ENCODE results near the gene MALT1. TPM values are rescaled to one million over a fixed set of nuclear protein-coding genes. Genes with fewer than 3 reads are reported as not detected.

MALT1 gene
- total RNA-seq, 3 donors from 2014 or later (not counting 1 experiment from before 2014, with no cell fraction given), result 49.8 to 55.8 (median 54.5) TPM

DNA sequence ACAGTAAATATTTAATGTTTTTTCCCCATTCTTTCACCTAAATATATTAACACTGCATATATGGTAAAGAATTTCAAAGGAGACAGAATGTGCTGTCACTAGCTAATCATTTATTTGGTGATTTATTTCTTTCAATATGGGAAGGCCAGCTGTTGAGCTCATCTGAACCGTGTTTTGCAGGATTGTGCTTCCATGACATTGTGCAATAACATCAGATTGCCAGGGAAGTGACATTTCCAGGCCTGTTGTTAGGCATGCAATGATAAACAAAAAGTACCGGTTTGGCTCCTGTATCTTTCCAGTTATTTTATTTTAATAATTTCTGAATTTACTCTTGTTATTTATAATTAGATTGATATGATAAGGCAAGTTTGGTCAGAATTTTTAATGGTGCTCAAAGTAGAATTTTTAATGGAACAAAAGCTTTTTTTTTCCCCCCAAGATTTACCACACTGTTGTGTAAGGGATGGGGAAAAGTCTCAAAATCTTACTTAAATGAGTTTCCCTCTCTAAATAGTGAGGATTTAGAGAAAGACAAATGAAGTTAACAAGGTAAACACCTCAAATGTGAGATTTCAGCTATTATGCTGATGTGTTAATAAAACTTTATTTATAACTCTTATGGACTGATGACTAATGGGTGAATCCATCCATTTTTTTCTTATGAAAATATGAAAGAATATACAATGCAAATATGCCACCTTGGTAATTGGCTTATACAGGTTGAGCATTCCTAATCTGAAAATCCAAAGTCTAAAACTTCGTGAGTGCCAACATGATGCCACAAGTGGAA is 52.7 kb downstream of the MALT1 start:
- 100% methylated on average over 2 of the region's 3 CpGs for WGBS (ENCODE audit: insufficient coverage)
- H3K4me3 Mint-ChIP-seq, result no peak overlapping the region
- no peaks in the 10 kb centered on the region for H3K9me3 Mint-ChIP-seq
- DNase-seq (no peak), ATAC-seq (no peak)
- no peaks in the 10 kb centered on the region for H3K9me3 ChIP-seq (ENCODE audit: control insufficient read depth, insufficient read depth, low read length)
- H3K27me3 Mint-ChIP-seq (ENCODE audit: low read depth in 2 of 2), result no peaks in the 10 kb centered on the region
- H3K4me1 Mint-ChIP-seq, result peaks cover 11 to 13% of the 10 kb centered on the region in 2 donors
- peaks cover 22% of the 10 kb centered on the region for H3K36me3 ChIP-seq (ENCODE audit: control insufficient read depth, insufficient read depth, low read length)
- no peak overlapping the region for H3K4me3 ChIP-seq (ENCODE audit: low read length)
- intact Hi-C loops (cut with micrococcal nuclease), result no loop called here
- H3K27me3 ChIP-seq (ENCODE audit: control insufficient read depth, insufficient read depth, low read length), result no peaks in the 10 kb centered on the region
- no peaks in the 10 kb centered on the region for H3K36me3 Mint-ChIP-seq
- TF ChIP-seq, protein P1, sequence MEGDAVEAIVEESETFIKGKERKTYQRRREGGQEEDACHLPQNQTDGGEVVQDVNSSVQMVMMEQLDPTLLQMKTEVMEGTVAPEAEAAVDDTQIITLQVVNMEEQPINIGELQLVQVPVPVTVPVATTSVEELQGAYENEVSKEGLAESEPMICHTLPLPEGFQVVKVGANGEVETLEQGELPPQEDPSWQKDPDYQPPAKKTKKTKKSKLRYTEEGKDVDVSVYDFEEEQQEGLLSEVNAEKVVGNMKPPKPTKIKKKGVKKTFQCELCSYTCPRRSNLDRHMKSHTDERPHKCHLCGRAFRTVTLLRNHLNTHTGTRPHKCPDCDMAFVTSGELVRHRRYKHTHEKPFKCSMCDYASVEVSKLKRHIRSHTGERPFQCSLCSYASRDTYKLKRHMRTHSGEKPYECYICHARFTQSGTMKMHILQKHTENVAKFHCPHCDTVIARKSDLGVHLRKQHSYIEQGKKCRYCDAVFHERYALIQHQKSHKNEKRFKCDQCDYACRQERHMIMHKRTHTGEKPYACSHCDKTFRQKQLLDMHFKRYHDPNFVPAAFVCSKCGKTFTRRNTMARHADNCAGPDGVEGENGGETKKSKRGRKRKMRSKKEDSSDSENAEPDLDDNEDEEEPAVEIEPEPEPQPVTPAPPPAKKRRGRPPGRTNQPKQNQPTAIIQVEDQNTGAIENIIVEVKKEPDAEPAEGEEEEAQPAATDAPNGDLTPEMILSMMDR (IDR thresholded peaks at IDR 0.05), result no peak
- no peak overlapping the region for H3K27ac ChIP-seq (ENCODE audit: low read length)
- peaks cover 3% of the 10 kb centered on the region for H3K4me1 ChIP-seq (ENCODE audit: control insufficient read depth, insufficient read depth, low read length)
- H3K27ac Mint-ChIP-seq, result no peak overlapping the region

DNA sequence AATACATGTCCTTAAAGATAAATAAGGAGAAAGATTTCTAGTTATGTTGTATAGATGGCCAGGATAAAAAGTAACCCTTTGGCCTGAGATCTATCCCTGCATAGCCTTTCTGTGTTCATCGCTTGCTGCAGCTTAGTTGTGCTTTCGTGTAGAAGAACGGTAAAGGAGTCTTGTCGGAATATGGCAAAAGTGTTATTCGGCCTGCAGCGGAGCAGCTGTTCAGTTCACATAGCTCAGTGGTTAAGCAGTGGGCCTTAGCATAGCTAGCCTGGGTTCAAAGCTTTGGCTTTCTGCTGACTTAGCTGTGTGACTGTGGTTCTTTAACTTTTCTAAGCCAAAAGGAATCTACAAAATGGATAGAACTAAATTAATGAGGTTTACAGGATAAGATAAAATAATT is 55.4 kb downstream of the MALT1 start:
- H3K4me1 Mint-ChIP-seq, result peaks cover 8 to 13% of the 10 kb centered on the region in 2 donors
- no peaks in the 10 kb centered on the region for H3K36me3 Mint-ChIP-seq
- H3K27ac ChIP-seq (ENCODE audit: low read length), result no peak overlapping the region
- DNase-seq (no peak), ATAC-seq (no peak)
- H3K9me3 Mint-ChIP-seq, result no peaks in the 10 kb centered on the region
- TF ChIP-seq, protein P1 (IDR thresholded peaks at IDR 0.05), result no peak
- intact Hi-C loops (cut with micrococcal nuclease), result no loop called here
- H3K27ac Mint-ChIP-seq, result no peak overlapping the region
- H3K4me3 ChIP-seq (ENCODE audit: low read length), result no peak overlapping the region
- H3K4me1 ChIP-seq (ENCODE audit: control insufficient read depth, insufficient read depth, low read length), result peaks cover 2% of the 10 kb centered on the region
- no peaks in the 10 kb centered on the region for H3K9me3 ChIP-seq (ENCODE audit: control insufficient read depth, insufficient read depth, low read length)
- no peaks in the 10 kb centered on the region for H3K27me3 Mint-ChIP-seq (ENCODE audit: low read depth in 2 of 2)
- H3K27me3 ChIP-seq (ENCODE audit: control insufficient read depth, insufficient read depth, low read length), result no peaks in the 10 kb centered on the region
- no peak overlapping the region for H3K4me3 Mint-ChIP-seq
- H3K36me3 ChIP-seq (ENCODE audit: control insufficient read depth, insufficient read depth, low read length), result peaks cover 27% of the 10 kb centered on the region
- 98% methylated on average over 6 of the region's 6 CpGs for WGBS (ENCODE audit: insufficient coverage)

DNA sequence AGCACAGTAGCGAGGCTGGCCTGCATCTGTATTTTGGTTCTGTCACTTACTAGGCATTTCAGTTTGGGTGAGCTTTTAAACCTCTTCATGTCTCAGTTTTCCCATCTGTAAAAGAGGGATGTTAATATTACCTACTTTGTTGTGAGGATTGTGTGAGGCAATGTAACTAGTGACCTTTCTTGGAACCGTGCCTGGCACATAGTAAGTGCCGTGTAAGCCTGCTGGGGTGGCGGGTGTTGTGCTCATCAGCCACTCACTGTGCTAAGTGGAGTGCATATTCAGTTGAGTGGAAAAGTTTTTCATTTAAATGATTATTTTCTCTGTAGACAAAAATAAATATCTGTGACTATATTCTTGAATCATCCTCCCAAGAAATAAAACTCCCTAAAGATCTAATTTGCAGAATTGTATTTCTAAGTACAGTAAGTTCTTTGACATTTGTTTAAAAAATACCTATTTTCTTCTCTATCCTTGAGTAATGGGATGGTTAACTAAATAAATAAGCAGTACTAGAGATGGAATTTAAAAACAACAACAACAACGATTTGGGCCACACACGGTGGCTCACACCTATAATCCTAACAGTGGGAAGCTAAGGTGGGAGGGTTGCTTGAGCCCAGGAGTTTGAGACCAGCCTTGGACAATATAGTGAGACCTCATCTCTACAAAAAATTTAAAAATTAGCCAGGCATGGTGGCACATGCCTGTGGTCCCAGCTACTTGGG is 56.7 kb downstream of the MALT1 start:
- Histone ChIP-seq H3K36me3 (ENCODE audit: control insufficient read depth, insufficient read depth, low read length) (peaks cover 28% of the 10 kb centered on the region), H3K9me3 (ENCODE audit: control insufficient read depth, insufficient read depth, low read length) (no peaks in the 10 kb centered on the region), H3K27ac (ENCODE audit: low read length) (no peak overlapping the region), H3K4me1 (ENCODE audit: control insufficient read depth, insufficient read depth, low read length) (no peaks in the 10 kb centered on the region), H3K4me3 (ENCODE audit: low read length) (no peak overlapping the region), H3K27me3 (ENCODE audit: control insufficient read depth, insufficient read depth, low read length) (no peaks in the 10 kb centered on the region)
- 95% methylated on average over 6 of the region's 6 CpGs for WGBS (ENCODE audit: insufficient coverage)
- Mint-ChIP-seq H3K4me3 (no peak overlapping the region), H3K36me3 (no peaks in the 10 kb centered on the region), H3K27ac (no peak overlapping the region), H3K4me1 (peaks cover 0 to 5% of the 10 kb centered on the region in 2 donors), H3K9me3 (no peaks in the 10 kb centered on the region), H3K27me3 (ENCODE audit: low read depth in 2 of 2) (no peaks in the 10 kb centered on the region)
- TF ChIP-seq, protein P1 (IDR thresholded peaks at IDR 0.05), result no peak
- intact Hi-C loops (cut with micrococcal nuclease), result no loop called here
- ATAC-seq (no peak), DNase-seq (no peak)

All from natural killer cell (primary cell).